Measurements from ENCODE around the gene GDF11.

GDF11 gene

GRCh38 chr12:55742719-55743405 lies at the start of gene GDF11:
Gene GDF11 (plus strand): TSS chr12:55743122. CDS start chr12:55743317, 195 bp downstream.
- ChIA-PET CTCF (interaction anchor here (0.7 to 1.4 kb wide), 4 partner anchors 13 to 301 kb away, joined by 3 to 4 read pairs (median 4); no protein-coding TSS in a partner anchor), POLR2A (interaction anchor here (0.6 to 2.5 kb wide), 12 partner anchors 10 to 488 kb away, joined by 3 to 17 read pairs (median 5); partner anchors contain the start of genes CD63, DNAJC14, ORMDL2 and RAB5B)
- peak within 1 kb of the TSS; percentile 68; the same call in 1 of the 2 replicates for H3K27ac ChIP-seq (ENCODE audit: extremely low read depth, low read depth, low read length)
- H3K36me3 ChIP-seq (ENCODE audit: control insufficient read depth in 2 of 2, insufficient read depth in 1 of 2, low read length in 2 of 2): peaks cover 0 to 13% of the 10 kb centered on the region in 2 experiments; a peak in 1 of 3 replicates
- peak within 1 kb of the TSS; percentile 65 for H3K4me3 ChIP-seq (ENCODE audit: low read depth, low read length)
- H3K4me1 ChIP-seq (ENCODE audit: control insufficient read depth, insufficient read depth, low read length): peaks cover 14% of the 10 kb centered on the region; the same call in 1 of the 2 replicates
- H3K9me3 ChIP-seq (ENCODE audit: control insufficient read depth, insufficient read depth, low read depth, low read length): no peaks in the 10 kb centered on the region
- TF ChIP-seq ZSCAN30 (tag by site-specific recombination; IDR thresholded peaks at IDR 0.05) (no peak), MZF1 (tag by site-specific recombination; IDR thresholded peaks at IDR 0.05; ENCODE audit: borderline replicate concordance) (no peak), YY1 (tag by site-specific recombination; IDR thresholded peaks at IDR 0.05) (no peak), ZNF621 (tag by site-specific recombination; IDR thresholded peaks at IDR 0.05) (no peak), EGR2 (tag by site-specific recombination; IDR thresholded peaks at IDR 0.05; ENCODE audit: low read depth) (peak; percentile 92), IKZF3 (tag by site-specific recombination; IDR thresholded peaks at IDR 0.05) (peak; percentile 63; the same call in 1 of the 2 replicates), PRDM10 (tag by site-specific recombination; IDR thresholded peaks at IDR 0.05) (0 out of 2 replicates have a peak, but pooled peaks have one; percentile 15), ZBTB8A (tag by site-specific recombination; IDR thresholded peaks at IDR 0.05) (peak; percentile 22; the same call in 1 of the 2 replicates), KLF7 (tag by site-specific recombination; IDR thresholded peaks at IDR 0.05; ENCODE audit: borderline replicate concordance) (no peak), ZBTB17 (tag by site-specific recombination; IDR thresholded peaks at IDR 0.05) (peak; percentile 96), ZNF747 (tag by site-specific recombination; IDR thresholded peaks at IDR 0.05) (no peak), ZNF785 (tag by site-specific recombination; IDR thresholded peaks at IDR 0.05) (0 out of 2 replicates have a peak, but pooled peaks have one; percentile 67), ZNF366 (tag by site-specific recombination; conservative IDR thresholded peaks at IDR 0.05) (peak; percentile 99), KLF8 (tag by site-specific recombination; IDR thresholded peaks at IDR 0.05) (0 out of 2 replicates have a peak, but pooled peaks have one; percentile 35), ZNF596 (tag by site-specific recombination; IDR thresholded peaks at IDR 0.05) (peak; percentile 98), SP2 (tag by site-specific recombination; IDR thresholded peaks at IDR 0.05) (peak; percentile 56), ZNF404 (tag by site-specific recombination; IDR thresholded peaks at IDR 0.05) (no peak), HOXC10 (CRISPR knock-in tag; IDR thresholded peaks at IDR 0.05) (no peak), ZBTB6 (tag by site-specific recombination; IDR thresholded peaks at IDR 0.05) (peak; percentile 79; the same call in 1 of the 2 replicates)
- TF ChIP-seq, protein P1, sequence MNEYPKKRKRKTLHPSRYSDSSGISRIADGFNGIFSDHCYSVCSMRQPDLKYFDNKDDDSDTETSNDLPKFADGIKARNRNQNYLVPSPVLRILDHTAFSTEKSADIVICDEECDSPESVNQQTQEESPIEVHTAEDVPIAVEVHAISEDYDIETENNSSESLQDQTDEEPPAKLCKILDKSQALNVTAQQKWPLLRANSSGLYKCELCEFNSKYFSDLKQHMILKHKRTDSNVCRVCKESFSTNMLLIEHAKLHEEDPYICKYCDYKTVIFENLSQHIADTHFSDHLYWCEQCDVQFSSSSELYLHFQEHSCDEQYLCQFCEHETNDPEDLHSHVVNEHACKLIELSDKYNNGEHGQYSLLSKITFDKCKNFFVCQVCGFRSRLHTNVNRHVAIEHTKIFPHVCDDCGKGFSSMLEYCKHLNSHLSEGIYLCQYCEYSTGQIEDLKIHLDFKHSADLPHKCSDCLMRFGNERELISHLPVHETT (tag by site-specific recombination; IDR thresholded peaks at IDR 0.05): 0 out of 2 replicates have a peak, but pooled peaks have one; percentile 43
- TF ChIP-seq, protein P2, sequence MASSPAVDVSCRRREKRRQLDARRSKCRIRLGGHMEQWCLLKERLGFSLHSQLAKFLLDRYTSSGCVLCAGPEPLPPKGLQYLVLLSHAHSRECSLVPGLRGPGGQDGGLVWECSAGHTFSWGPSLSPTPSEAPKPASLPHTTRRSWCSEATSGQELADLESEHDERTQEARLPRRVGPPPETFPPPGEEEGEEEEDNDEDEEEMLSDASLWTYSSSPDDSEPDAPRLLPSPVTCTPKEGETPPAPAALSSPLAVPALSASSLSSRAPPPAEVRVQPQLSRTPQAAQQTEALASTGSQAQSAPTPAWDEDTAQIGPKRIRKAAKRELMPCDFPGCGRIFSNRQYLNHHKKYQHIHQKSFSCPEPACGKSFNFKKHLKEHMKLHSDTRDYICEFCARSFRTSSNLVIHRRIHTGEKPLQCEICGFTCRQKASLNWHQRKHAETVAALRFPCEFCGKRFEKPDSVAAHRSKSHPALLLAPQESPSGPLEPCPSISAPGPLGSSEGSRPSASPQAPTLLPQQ (tag by site-specific recombination; IDR thresholded peaks at IDR 0.05): peak; percentile 61
- TF ChIP-seq, protein P3, sequence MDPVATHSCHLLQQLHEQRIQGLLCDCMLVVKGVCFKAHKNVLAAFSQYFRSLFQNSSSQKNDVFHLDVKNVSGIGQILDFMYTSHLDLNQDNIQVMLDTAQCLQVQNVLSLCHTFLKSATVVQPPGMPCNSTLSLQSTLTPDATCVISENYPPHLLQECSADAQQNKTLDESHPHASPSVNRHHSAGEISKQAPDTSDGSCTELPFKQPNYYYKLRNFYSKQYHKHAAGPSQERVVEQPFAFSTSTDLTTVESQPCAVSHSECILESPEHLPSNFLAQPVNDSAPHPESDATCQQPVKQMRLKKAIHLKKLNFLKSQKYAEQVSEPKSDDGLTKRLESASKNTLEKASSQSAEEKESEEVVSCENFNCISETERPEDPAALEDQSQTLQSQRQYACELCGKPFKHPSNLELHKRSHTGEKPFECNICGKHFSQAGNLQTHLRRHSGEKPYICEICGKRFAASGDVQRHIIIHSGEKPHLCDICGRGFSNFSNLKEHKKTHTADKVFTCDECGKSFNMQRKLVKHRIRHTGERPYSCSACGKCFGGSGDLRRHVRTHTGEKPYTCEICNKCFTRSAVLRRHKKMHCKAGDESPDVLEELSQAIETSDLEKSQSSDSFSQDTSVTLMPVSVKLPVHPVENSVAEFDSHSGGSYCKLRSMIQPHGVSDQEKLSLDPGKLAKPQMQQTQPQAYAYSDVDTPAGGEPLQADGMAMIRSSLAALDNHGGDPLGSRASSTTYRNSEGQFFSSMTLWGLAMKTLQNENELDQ (tag by site-specific recombination; IDR thresholded peaks at IDR 0.05; ENCODE audit: low read depth): no peak
- TF ChIP-seq, protein P4, sequence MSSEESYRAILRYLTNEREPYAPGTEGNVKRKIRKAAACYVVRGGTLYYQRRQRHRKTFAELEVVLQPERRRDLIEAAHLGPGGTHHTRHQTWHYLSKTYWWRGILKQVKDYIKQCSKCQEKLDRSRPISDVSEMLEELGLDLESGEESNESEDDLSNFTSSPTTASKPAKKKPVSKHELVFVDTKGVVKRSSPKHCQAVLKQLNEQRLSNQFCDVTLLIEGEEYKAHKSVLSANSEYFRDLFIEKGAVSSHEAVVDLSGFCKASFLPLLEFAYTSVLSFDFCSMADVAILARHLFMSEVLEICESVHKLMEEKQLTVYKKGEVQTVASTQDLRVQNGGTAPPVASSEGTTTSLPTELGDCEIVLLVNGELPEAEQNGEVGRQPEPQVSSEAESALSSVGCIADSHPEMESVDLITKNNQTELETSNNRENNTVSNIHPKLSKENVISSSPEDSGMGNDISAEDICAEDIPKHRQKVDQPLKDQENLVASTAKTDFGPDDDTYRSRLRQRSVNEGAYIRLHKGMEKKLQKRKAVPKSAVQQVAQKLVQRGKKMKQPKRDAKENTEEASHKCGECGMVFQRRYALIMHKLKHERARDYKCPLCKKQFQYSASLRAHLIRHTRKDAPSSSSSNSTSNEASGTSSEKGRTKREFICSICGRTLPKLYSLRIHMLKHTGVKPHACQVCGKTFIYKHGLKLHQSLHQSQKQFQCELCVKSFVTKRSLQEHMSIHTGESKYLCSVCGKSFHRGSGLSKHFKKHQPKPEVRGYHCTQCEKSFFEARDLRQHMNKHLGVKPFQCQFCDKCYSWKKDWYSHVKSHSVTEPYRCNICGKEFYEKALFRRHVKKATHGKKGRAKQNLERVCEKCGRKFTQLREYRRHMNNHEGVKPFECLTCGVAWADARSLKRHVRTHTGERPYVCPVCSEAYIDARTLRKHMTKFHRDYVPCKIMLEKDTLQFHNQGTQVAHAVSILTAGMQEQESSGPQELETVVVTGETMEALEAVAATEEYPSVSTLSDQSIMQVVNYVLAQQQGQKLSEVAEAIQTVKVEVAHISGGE (tag by site-specific recombination; conservative IDR thresholded peaks at IDR 0.05; ENCODE audit: low read depth): peak; percentile 20; the same call in 1 of the 2 replicates
